H1 (cell line): ENCODE results near the gene TRIM29. TPM values are rescaled to one million over a fixed set of nuclear protein-coding genes. Genes with fewer than 3 reads are reported as not detected.

Source experiments
- EZH2 ChIP-seq: fragments of 200-600 bp; sonication (generic); IDR thresholded peaks from 2 replicates; pipeline ENCODE4 v1.7.1; 2012; ENCODE audit warnings: low read depth, mild to moderate bottlenecking, moderate library complexity, low read length, inconsistent platforms; ENCODE audit not compliant: severe bottlenecking
- polyA plus RNA-seq, 7 experiments: library from polyadenylated mRNA; depleted of rRNA in 3 of 7; stranded (reverse) in 5 of 7; unstranded in 2 of 7; fragments of >200 nt in 5 of 7; fragments of 200-250 nt in 2 of 7; gene quantifications; 1 replicate in 5 of 7; 2 replicates in 1 of 7; 4 replicates in 1 of 7; pipeline versions ENCODE4 v1.2.1 to v1.2.3, GENCODE V29; 2011 to 2013; ENCODE audit warnings: missing spikeins in 2 of 7, mixed read lengths in 2 of 7
- total RNA-seq: library from RNA; stranded (reverse); fragmentation: NEBNext Ultra II Directional; extraction: Animal tissue kit (Norgen Biotek cat#: 25700); gene quantifications from 2 replicates; pipeline ENCODE4 v1.2.1, GENCODE V29; 2021
- TF ChIP-seq, protein P1 (sequence below): fragments of 300-600 bp; sonication (generic); IDR thresholded peaks from 2 replicates; pipeline ENCODE4 v1.7.1; 2012; ENCODE audit warnings: low read length, moderate library complexity, mild to moderate bottlenecking, inconsistent platforms; ENCODE audit not compliant: insufficient replicate concordance

Gene TRIM29
- total and polyA plus RNA-seq, 2 of the 8 experiments (the other 6 are each of a cell fraction or from before 2014, with no cell fraction given) = 0.17 to 0.43 TPM

DNA sequence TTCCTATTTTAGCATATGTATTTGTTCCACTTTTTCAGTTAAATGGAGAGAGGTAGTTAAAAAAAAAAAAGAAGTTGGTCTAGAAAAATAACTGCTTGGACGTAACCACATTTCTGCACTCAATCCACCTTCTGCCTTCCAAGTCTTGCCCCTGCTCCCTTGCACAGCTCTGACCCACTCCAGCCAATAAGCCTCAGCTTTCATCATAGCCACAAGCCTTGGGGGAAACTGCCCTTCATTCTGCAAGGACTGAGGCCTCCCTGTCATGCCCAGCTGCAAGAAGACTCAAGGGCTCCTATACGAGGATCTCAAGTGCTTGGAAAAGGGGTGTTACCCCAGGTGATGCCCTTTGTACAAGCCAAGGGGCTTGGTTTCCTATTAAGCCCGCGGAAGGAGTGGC, 37.0 kb upstream of the TRIM29 start (continued):
- TF ChIP-seq, protein P1, sequence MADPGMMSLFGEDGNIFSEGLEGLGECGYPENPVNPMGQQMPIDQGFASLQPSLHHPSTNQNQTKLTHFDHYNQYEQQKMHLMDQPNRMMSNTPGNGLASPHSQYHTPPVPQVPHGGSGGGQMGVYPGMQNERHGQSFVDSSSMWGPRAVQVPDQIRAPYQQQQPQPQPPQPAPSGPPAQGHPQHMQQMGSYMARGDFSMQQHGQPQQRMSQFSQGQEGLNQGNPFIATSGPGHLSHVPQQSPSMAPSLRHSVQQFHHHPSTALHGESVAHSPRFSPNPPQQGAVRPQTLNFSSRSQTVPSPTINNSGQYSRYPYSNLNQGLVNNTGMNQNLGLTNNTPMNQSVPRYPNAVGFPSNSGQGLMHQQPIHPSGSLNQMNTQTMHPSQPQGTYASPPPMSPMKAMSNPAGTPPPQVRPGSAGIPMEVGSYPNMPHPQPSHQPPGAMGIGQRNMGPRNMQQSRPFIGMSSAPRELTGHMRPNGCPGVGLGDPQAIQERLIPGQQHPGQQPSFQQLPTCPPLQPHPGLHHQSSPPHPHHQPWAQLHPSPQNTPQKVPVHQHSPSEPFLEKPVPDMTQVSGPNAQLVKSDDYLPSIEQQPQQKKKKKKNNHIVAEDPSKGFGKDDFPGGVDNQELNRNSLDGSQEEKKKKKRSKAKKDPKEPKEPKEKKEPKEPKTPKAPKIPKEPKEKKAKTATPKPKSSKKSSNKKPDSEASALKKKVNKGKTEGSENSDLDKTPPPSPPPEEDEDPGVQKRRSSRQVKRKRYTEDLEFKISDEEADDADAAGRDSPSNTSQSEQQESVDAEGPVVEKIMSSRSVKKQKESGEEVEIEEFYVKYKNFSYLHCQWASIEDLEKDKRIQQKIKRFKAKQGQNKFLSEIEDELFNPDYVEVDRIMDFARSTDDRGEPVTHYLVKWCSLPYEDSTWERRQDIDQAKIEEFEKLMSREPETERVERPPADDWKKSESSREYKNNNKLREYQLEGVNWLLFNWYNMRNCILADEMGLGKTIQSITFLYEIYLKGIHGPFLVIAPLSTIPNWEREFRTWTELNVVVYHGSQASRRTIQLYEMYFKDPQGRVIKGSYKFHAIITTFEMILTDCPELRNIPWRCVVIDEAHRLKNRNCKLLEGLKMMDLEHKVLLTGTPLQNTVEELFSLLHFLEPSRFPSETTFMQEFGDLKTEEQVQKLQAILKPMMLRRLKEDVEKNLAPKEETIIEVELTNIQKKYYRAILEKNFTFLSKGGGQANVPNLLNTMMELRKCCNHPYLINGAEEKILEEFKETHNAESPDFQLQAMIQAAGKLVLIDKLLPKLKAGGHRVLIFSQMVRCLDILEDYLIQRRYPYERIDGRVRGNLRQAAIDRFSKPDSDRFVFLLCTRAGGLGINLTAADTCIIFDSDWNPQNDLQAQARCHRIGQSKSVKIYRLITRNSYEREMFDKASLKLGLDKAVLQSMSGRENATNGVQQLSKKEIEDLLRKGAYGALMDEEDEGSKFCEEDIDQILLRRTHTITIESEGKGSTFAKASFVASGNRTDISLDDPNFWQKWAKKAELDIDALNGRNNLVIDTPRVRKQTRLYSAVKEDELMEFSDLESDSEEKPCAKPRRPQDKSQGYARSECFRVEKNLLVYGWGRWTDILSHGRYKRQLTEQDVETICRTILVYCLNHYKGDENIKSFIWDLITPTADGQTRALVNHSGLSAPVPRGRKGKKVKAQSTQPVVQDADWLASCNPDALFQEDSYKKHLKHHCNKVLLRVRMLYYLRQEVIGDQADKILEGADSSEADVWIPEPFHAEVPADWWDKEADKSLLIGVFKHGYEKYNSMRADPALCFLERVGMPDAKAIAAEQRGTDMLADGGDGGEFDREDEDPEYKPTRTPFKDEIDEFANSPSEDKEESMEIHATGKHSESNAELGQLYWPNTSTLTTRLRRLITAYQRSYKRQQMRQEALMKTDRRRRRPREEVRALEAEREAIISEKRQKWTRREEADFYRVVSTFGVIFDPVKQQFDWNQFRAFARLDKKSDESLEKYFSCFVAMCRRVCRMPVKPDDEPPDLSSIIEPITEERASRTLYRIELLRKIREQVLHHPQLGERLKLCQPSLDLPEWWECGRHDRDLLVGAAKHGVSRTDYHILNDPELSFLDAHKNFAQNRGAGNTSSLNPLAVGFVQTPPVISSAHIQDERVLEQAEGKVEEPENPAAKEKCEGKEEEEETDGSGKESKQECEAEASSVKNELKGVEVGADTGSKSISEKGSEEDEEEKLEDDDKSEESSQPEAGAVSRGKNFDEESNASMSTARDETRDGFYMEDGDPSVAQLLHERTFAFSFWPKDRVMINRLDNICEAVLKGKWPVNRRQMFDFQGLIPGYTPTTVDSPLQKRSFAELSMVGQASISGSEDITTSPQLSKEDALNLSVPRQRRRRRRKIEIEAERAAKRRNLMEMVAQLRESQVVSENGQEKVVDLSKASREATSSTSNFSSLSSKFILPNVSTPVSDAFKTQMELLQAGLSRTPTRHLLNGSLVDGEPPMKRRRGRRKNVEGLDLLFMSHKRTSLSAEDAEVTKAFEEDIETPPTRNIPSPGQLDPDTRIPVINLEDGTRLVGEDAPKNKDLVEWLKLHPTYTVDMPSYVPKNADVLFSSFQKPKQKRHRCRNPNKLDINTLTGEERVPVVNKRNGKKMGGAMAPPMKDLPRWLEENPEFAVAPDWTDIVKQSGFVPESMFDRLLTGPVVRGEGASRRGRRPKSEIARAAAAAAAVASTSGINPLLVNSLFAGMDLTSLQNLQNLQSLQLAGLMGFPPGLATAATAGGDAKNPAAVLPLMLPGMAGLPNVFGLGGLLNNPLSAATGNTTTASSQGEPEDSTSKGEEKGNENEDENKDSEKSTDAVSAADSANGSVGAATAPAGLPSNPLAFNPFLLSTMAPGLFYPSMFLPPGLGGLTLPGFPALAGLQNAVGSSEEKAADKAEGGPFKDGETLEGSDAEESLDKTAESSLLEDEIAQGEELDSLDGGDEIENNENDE = no peak
- no peak for TF ChIP-seq EZH2
- TF ChIP-seq, all 59 proteins: peak for 0
